B cell (primary cell): ENCODE measurements around the gene MAIP1. TPM values are rescaled to one million over a fixed set of nuclear protein-coding genes. Genes with fewer than 3 reads are reported as not detected.

ENCODE experiments used
- ATAC-seq: fragments of 200-7000 bp; cut with Tn5 transposase; one replicate; pipeline ENCODE4 v1.10.0; 2021; ENCODE audit warnings: low read depth, mild to moderate bottlenecking, moderate number of reproducible peaks, moderate library complexity
- CTCF ChIA-PET: fragments of 350-600 bp; sonication (Branson Sonifier 250); formaldehyde crosslinking; loops from one replicate; lab custom pipeline; 2021; ENCODE audit warnings: antibody characterized with exemption, inconsistent platforms; lab: Charles Lee
- POLR2A ChIA-PET: fragments of 350-600 bp; sonication (Branson Sonifier 250); formaldehyde crosslinking; loops from one replicate; lab custom pipeline; 2021; ENCODE audit warnings: antibody characterized with exemption; lab: Charles Lee
- DNase-seq: peaks from one replicate; pipeline ENCODE4 v3.0.0; 2013
- H2AFZ ChIP-seq: 2 replicates; pipeline ENCODE4 v1.6.1; 2012; ENCODE audit warnings: mild to moderate bottlenecking, low read depth, low read length; ENCODE audit not compliant: insufficient read depth, poor library complexity, severe bottlenecking
- H3K27ac ChIP-seq, 2 donors: 1 replicate in 1 of 2; 2 replicates in 1 of 2; pipeline ENCODE4 v1.5.1; 2012 to 2013; ENCODE audit warnings: low read length in 2 of 2, mild to moderate bottlenecking in 2 of 2, moderate library complexity in 1 of 2
- H3K27me3 ChIP-seq, 4 experiments: fragments of 200-600 bp in 1 of 4; sonication (generic) in 1 of 4; replicated peaks in 1 of 4; 1 replicate in 2 of 4; 2 replicates in 2 of 4; pipeline versions ENCODE4 v1.6.1 to v1.7.0; 2013 to 2016; ENCODE audit warnings: low read length in 3 of 4, mild to moderate bottlenecking in 2 of 4, mixed read lengths in 1 of 4, moderate library complexity in 1 of 4; ENCODE audit not compliant: insufficient read depth in 4 of 4, control insufficient read depth in 3 of 4; ENCODE audit errors: control extremely low read depth in 1 of 4
- H3K36me3 ChIP-seq, 2 experiments: replicated peaks in 1 of 2; 1 replicate in 1 of 2; 2 replicates in 1 of 2; pipeline versions ENCODE4 v1.6.1 to v1.7.1; 2013; ENCODE audit warnings: low read length in 1 of 2; ENCODE audit not compliant: insufficient read depth in 2 of 2, control insufficient read depth in 1 of 2; ENCODE audit errors: control extremely low read depth in 1 of 2, extremely low read depth in 1 of 2
- H3K4me1 ChIP-seq, 2 donors: fragments of 200-600 bp in 1 of 2; sonication (generic) in 1 of 2; 1 replicate in 1 of 2; 2 replicates in 1 of 2; pipeline versions ENCODE4 v1.5.1 to v1.6.1; 2013 to 2017; ENCODE audit warnings: low read length in 2 of 2; ENCODE audit not compliant: control insufficient read depth in 2 of 2, insufficient read depth in 2 of 2
- H3K4me2 ChIP-seq: replicated peaks from 2 replicates; pipeline ENCODE3; 2012; ENCODE audit warnings: mild to moderate bottlenecking, low read depth, low read length; ENCODE audit not compliant: poor library complexity, severe bottlenecking
- H3K4me3 ChIP-seq, 5 experiments: fragments of 200-600 bp in 1 of 5; sonication (generic) in 1 of 5; 1 replicate in 3 of 5; 2 replicates in 2 of 5; pipeline versions ENCODE4 v1.5.1 to v1.7.0; 2011 to 2016; ENCODE audit warnings: low read length in 4 of 5, mild to moderate bottlenecking in 4 of 5, low read depth in 2 of 5, control low read depth in 1 of 5, moderate library complexity in 1 of 5; ENCODE audit not compliant: insufficient read depth in 1 of 5; ENCODE audit errors: control extremely low read depth in 1 of 5, extremely low read depth in 1 of 5
- H3K79me2 ChIP-seq: fragments of 200-600 bp; sonication (generic); one replicate; pipeline ENCODE4 v1.6.0; 2016; ENCODE audit warnings: low read length; ENCODE audit not compliant: control insufficient read depth, insufficient read depth
- H3K9ac ChIP-seq: fragments of 200-600 bp; sonication (generic); 2 replicates; pipeline ENCODE4 v1.6.1; 2017; ENCODE audit warnings: mild to moderate bottlenecking, low read length, moderate library complexity
- H3K9me3 ChIP-seq, 3 donors: one replicate each; pipeline versions ENCODE4 v1.6.1 to v1.7.1; 2013; ENCODE audit warnings: low read length in 2 of 3; ENCODE audit not compliant: control insufficient read depth in 2 of 3, insufficient read depth in 1 of 3; ENCODE audit errors: control extremely low read depth in 1 of 3
- H4K20me1 ChIP-seq: 2 replicates; pipeline ENCODE4 v1.6.0; 2012; ENCODE audit warnings: mild to moderate bottlenecking, low read length; ENCODE audit not compliant: insufficient read depth, control insufficient read depth, poor library complexity, severe bottlenecking
- H3K27ac Mint-ChIP-seq: one replicate; pipeline ENCODE4 v1.8.0; 2021; ENCODE audit warnings: mixed read lengths
- H3K27me3 Mint-ChIP-seq: one replicate; pipeline ENCODE4 v1.8.0; 2021; ENCODE audit warnings: mixed read lengths
- H3K4me1 Mint-ChIP-seq: one replicate; pipeline ENCODE4 v1.8.0; 2021; ENCODE audit warnings: mixed read lengths
- H3K4me3 Mint-ChIP-seq: one replicate; pipeline ENCODE4 v1.8.0; 2021; ENCODE audit warnings: mixed read lengths
- H3K9me3 Mint-ChIP-seq: one replicate; pipeline ENCODE4 v1.8.0; 2022; ENCODE audit warnings: mixed read lengths; ENCODE audit not compliant: insufficient read depth
- EZH2 ChIP-seq: IDR thresholded peaks from 2 replicates; pipeline ENCODE4 v1.6.1; 2012; ENCODE audit warnings: borderline replicate concordance, low read depth, mild to moderate bottlenecking, moderate library complexity, low read length; ENCODE audit not compliant: insufficient read depth, poor library complexity, severe bottlenecking
- WGBS: methylation state at CpG from one replicate; pipeline ENCODE4 v1.1.5; 2013; ENCODE audit warnings: missing lambda C conversion rate; ENCODE audit not compliant: insufficient coverage; 5-methylcytosine and 5-hydroxymethylcytosine counted together
- intact Hi-C: fragments of 100-400 bp; cut with micrococcal nuclease; formaldehyde crosslinking; loops from one replicate; pipeline ENCODE4 v1.10.0; 2022
- polyA plus RNA-seq: library from polyadenylated mRNA; depleted of rRNA; stranded (reverse); fragments of >200 nt; gene quantifications from 2 replicates; pipeline ENCODE4 v1.2.3, GENCODE V29; 2012
- total RNA-seq, 2 donors: library from RNA; stranded (reverse); fragments of 120-200 nt in 1 of 2; gene quantifications; 1 replicate in 1 of 2; 2 replicates in 1 of 2; pipeline versions ENCODE4 v1.2.3 to v1.2.4, GENCODE V29; 2013 to 2022
- TF ChIP-seq, protein P1 (sequence below): fragments of 200-600 bp; IDR thresholded peaks from one replicate; pipeline ENCODE4 v1.8.0; 2022; ENCODE audit warnings: antibody characterized with exemption, mild to moderate bottlenecking

The MAIP1 gene
- total and polyA plus RNA-seq, 2 donors (not counting 1 experiment from before 2014, with no cell fraction given): 14.4 to 15.8 TPM

GRCh38 chr2:199928226-199928625 is 27.2 kb upstream of the MAIP1 start:
- ChIA-PET CTCF (no interaction called here), POLR2A (no interaction called here)
- Histone ChIP-seq H3K4me2 (no peak overlapping the region), H2AFZ (no peak overlapping the region), H3K79me2 (no peaks in the 10 kb centered on the region), H3K9me3 (no peaks in the 10 kb centered on the region), H3K36me3 (peaks cover 13 to 17% of the 10 kb centered on the region in 2 experiments), H3K9ac (no peak overlapping the region), H3K4me1 (no peaks in the 10 kb centered on the region), H3K27ac (no peak overlapping the region), H3K4me3 (no peak overlapping the region), H3K27me3 (no peaks in the 10 kb centered on the region), H4K20me1 (no peaks in the 10 kb centered on the region)
- no peak for TF ChIP-seq EZH2
- TF ChIP-seq, protein P1, sequence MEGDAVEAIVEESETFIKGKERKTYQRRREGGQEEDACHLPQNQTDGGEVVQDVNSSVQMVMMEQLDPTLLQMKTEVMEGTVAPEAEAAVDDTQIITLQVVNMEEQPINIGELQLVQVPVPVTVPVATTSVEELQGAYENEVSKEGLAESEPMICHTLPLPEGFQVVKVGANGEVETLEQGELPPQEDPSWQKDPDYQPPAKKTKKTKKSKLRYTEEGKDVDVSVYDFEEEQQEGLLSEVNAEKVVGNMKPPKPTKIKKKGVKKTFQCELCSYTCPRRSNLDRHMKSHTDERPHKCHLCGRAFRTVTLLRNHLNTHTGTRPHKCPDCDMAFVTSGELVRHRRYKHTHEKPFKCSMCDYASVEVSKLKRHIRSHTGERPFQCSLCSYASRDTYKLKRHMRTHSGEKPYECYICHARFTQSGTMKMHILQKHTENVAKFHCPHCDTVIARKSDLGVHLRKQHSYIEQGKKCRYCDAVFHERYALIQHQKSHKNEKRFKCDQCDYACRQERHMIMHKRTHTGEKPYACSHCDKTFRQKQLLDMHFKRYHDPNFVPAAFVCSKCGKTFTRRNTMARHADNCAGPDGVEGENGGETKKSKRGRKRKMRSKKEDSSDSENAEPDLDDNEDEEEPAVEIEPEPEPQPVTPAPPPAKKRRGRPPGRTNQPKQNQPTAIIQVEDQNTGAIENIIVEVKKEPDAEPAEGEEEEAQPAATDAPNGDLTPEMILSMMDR: no peak
- ATAC-seq: no peak
- no peak overlapping the region for H3K27ac Mint-ChIP-seq
- H3K27me3 Mint-ChIP-seq: no peaks in the 10 kb centered on the region
- H3K4me1 Mint-ChIP-seq: no peaks in the 10 kb centered on the region
- intact Hi-C loops: no loop called here
- no peak for DNase-seq
- H3K4me3 Mint-ChIP-seq: no peak overlapping the region
- WGBS: 92% methylated on average over 2 of the region's 2 CpGs
- H3K9me3 Mint-ChIP-seq: no peaks in the 10 kb centered on the region

- no peak overlapping the region for H3K27ac Mint-ChIP-seq
- no peaks in the 10 kb centered on the region for H3K27me3 Mint-ChIP-seq
- POLR2A ChIA-PET: no interaction called here
Observed at GRCh38 chr2:199928626-199929025, 26.8 kb upstream of the MAIP1 start.

More at GRCh38 chr2:199928626-199929025, 26.8 kb upstream of the MAIP1 start:
- TF ChIP-seq, protein P1: no peak
- no peak for TF ChIP-seq EZH2
- peaks cover 13 to 17% of the 10 kb centered on the region in 2 experiments for H3K36me3 ChIP-seq
- H3K4me1 ChIP-seq: no peaks in the 10 kb centered on the region
- H3K9me3 ChIP-seq: no peaks in the 10 kb centered on the region
- no peaks in the 10 kb centered on the region for H3K4me1 Mint-ChIP-seq
- no peaks in the 10 kb centered on the region for H3K79me2 ChIP-seq
- intact Hi-C loops: no loop called here
- H3K4me2 ChIP-seq: no peak overlapping the region
- no peak overlapping the region for H3K9ac ChIP-seq
- H2AFZ ChIP-seq: no peak overlapping the region
- ATAC-seq: no peak
- H3K4me3 ChIP-seq: no peak overlapping the region
- CTCF ChIA-PET: no interaction called here
- no peak overlapping the region for H3K4me3 Mint-ChIP-seq
- no peaks in the 10 kb centered on the region for H3K27me3 ChIP-seq
- no peaks in the 10 kb centered on the region for H4K20me1 ChIP-seq
- H3K27ac ChIP-seq: no peak overlapping the region
- DNase-seq: no peak
- no peaks in the 10 kb centered on the region for H3K9me3 Mint-ChIP-seq
